Subcutaneous abdominal adipose tissue (tissue), 5 donors: Measurements from ENCODE around the gene JADE1.
A peak's percentile ranks its signal among the peaks of the same experiment; 100 is the strongest.

Experiments
- H3K27ac ChIP-seq: one replicate; pipeline ENCODE4 v1.7.0; 2013; ENCODE audit warnings: low read depth, mild to moderate bottlenecking, inconsistent platforms, low read length, moderate library complexity
- H3K27me3 ChIP-seq, 5 donors: one replicate each; pipeline ENCODE4 v1.7.0; 2013; ENCODE audit warnings: low read length in 5 of 5, inconsistent platforms in 1 of 5; ENCODE audit not compliant: control insufficient read depth in 5 of 5, insufficient read depth in 4 of 5
- H3K36me3 ChIP-seq, 5 donors: one replicate each; pipeline ENCODE4 v1.7.0; 2013; ENCODE audit warnings: low read length in 5 of 5; ENCODE audit not compliant: control insufficient read depth in 5 of 5, insufficient read depth in 5 of 5
- H3K4me1 ChIP-seq, 5 donors: one replicate each; pipeline ENCODE4 v1.7.0; 2013; ENCODE audit warnings: low read length in 5 of 5, mild to moderate bottlenecking in 3 of 5, moderate library complexity in 1 of 5; ENCODE audit not compliant: control insufficient read depth in 5 of 5, insufficient read depth in 5 of 5
- H3K4me3 ChIP-seq, 5 donors: one replicate each; pipeline ENCODE4 v1.7.0; 2013; ENCODE audit warnings: low read length in 5 of 5, low read depth in 1 of 5
- H3K9ac ChIP-seq, 5 donors: one replicate each; pipeline ENCODE4 v1.7.0; 2013; ENCODE audit warnings: low read length in 5 of 5, mild to moderate bottlenecking in 4 of 5, moderate library complexity in 3 of 5
- H3K9me3 ChIP-seq, 5 donors: one replicate each; pipeline ENCODE4 v1.7.0; 2013; ENCODE audit warnings: low read length in 5 of 5; ENCODE audit not compliant: control insufficient read depth in 5 of 5
- donor health status: healthy.
- donor health status: healthy.
- donor health status: healthy.
- donor health status: healthy.
- donor health status: healthy.

Gene JADE1

GRCh38 chr4:128782875-128783614, 26.5 kb upstream of the JADE1 start:
- Histone ChIP-seq H3K36me3 (no peaks in the 10 kb centered on the region), H3K9me3 (no peaks in the 10 kb centered on the region), H3K9ac (peak overlapping the region in 1 of 5 donors; percentile 46), H3K4me1 (peaks cover 3 to 20% (median 7%) of the 10 kb centered on the region in 5 donors), H3K4me3 (peak overlapping the region in 2 of 5 donors; percentile 3 to 35), H3K27ac (peak overlapping the region; percentile 85), H3K27me3 (no peaks in the 10 kb centered on the region)

GRCh38 chr4:128787509-128788311, 21.8 kb upstream of the JADE1 start:
- no peak overlapping the region for H3K27ac ChIP-seq
- no peaks in the 10 kb centered on the region for H3K9me3 ChIP-seq
- no peak overlapping the region for H3K9ac ChIP-seq
- peaks cover under 1 to 14% (median 6%) of the 10 kb centered on the region in 5 donors for H3K4me1 ChIP-seq
- no peaks in the 10 kb centered on the region for H3K36me3 ChIP-seq
- H3K27me3 ChIP-seq, result no peaks in the 10 kb centered on the region
- no peak overlapping the region for H3K4me3 ChIP-seq

GRCh38 chr4:128793859-128794672, 15.4 kb upstream of the JADE1 start:
- H3K9ac ChIP-seq, result no peak overlapping the region
- peak overlapping the region; percentile 54 for H3K27ac ChIP-seq
- H3K36me3 ChIP-seq, result no peaks in the 10 kb centered on the region

GRCh38 chr4:128796934-128797333, 12.6 kb upstream of the JADE1 start:
- Histone ChIP-seq H3K27ac (no peak overlapping the region), H3K9me3 (no peaks in the 10 kb centered on the region), H3K9ac (no peak overlapping the region), H3K27me3 (no peaks in the 10 kb centered on the region), H3K4me1 (peaks cover 0 to 32% (median 13%) of the 10 kb centered on the region in 5 donors), H3K36me3 (no peaks in the 10 kb centered on the region), H3K4me3 (no peak overlapping the region)

More at GRCh38 chr4:128793859-128794672, 15.4 kb upstream of the JADE1 start:
- Histone ChIP-seq H3K9me3 (no peaks in the 10 kb centered on the region), H3K4me3 (no peak overlapping the region), H3K27me3 (no peaks in the 10 kb centered on the region), H3K4me1 (peaks cover 0 to 18% (median 5%) of the 10 kb centered on the region in 5 donors)

GRCh38 chr4:128800284-128800683, 9.2 kb upstream of the JADE1 start:
- no peaks in the 10 kb centered on the region for H3K27me3 ChIP-seq
- H3K9me3 ChIP-seq, result no peaks in the 10 kb centered on the region
- H3K36me3 ChIP-seq, result no peaks in the 10 kb centered on the region
- H3K27ac ChIP-seq, result peak overlapping the region; percentile 69
- peaks cover 0 to 18% (median 7%) of the 10 kb centered on the region in 5 donors for H3K4me1 ChIP-seq
- H3K4me3 ChIP-seq, result no peak overlapping the region
- no peak overlapping the region for H3K9ac ChIP-seq

GRCh38 chr4:128800701-128801284, 8.7 kb upstream of the JADE1 start:
- Histone ChIP-seq H3K9me3 (no peaks in the 10 kb centered on the region), H3K27ac (peak overlapping the region; percentile 69), H3K4me1 (peaks cover 0 to 18% (median 7%) of the 10 kb centered on the region in 5 donors), H3K27me3 (no peaks in the 10 kb centered on the region), H3K36me3 (no peaks in the 10 kb centered on the region), H3K9ac (no peak overlapping the region), H3K4me3 (no peak overlapping the region)

GRCh38 chr4:128802680-128803628, 6.5 kb upstream of the JADE1 start:
- peaks cover 0 to 13% (median 7%) of the 10 kb centered on the region in 5 donors for H3K4me1 ChIP-seq
- no peaks in the 10 kb centered on the region for H3K9me3 ChIP-seq
- H3K36me3 ChIP-seq, result no peaks in the 10 kb centered on the region
- H3K27me3 ChIP-seq, result no peaks in the 10 kb centered on the region
- no peak overlapping the region for H3K4me3 ChIP-seq
- no peak overlapping the region for H3K9ac ChIP-seq
- H3K27ac ChIP-seq, result no peak overlapping the region

- Histone ChIP-seq H3K36me3 (no peaks in the 10 kb centered on the region), H3K4me3 (no peak overlapping the region), H3K9ac (no peak overlapping the region), H3K9me3 (no peaks in the 10 kb centered on the region), H3K4me1 (peaks cover 0 to 15% (median 9%) of the 10 kb centered on the region in 5 donors), H3K27ac (no peak overlapping the region), H3K27me3 (no peaks in the 10 kb centered on the region)
These were observed 5.7 kb upstream of the JADE1 start for GRCh38 chr4:128803783-128804182.
